HepG2 (cell line): ENCODE data around the gene MRPL20. TPM values are rescaled to one million over a fixed set of nuclear protein-coding genes. Genes with fewer than 3 reads are reported as not detected.
A peak's percentile ranks its signal among the peaks of the same experiment; 100 is the strongest.

Experiments
- AHR ChIP-seq: IDR thresholded peaks from 2 replicates; pipeline ENCODE4 v1.6.1; 2018; ENCODE audit warnings: missing genetic modification reagents, missing compliant biosample characterization
- CAMTA2 ChIP-seq: sonication (generic); formaldehyde crosslinking; IDR thresholded peaks from 2 replicates; pipeline ENCODE4 v1.4.0; 2020; ENCODE audit warnings: mild to moderate bottlenecking, missing genetic modification reagents, borderline replicate concordance
- FOXA1 ChIP-seq, 2 experiments: fragments of 450-650 bp in 1 of 2; sonication (generic) in 1 of 2; formaldehyde crosslinking in 1 of 2; IDR thresholded peaks; 2 replicates each; pipeline versions ENCODE4 v1.4.0 to v1.6.1; 2016 to 2020; ENCODE audit warnings: missing genetic modification reagents in 1 of 2
- GTF3A ChIP-seq: sonication (generic); formaldehyde crosslinking; conservative IDR thresholded peaks from 2 replicates; pipeline ENCODE4 v1.4.0; 2020; ENCODE audit warnings: mild to moderate bottlenecking, missing genetic modification reagents
- KLF11 ChIP-seq: IDR thresholded peaks from 2 replicates; pipeline ENCODE4 v1.6.1; 2016; ENCODE audit warnings: missing compliant biosample characterization
- PHF8 ChIP-seq: sonication (generic); formaldehyde crosslinking; IDR thresholded peaks from 2 replicates; pipeline ENCODE4 v1.5.0; 2020; ENCODE audit warnings: missing genetic modification reagents
- SSRP1 ChIP-seq: IDR thresholded peaks from 2 replicates; pipeline ENCODE4 v1.6.1; 2016; ENCODE audit warnings: control low read depth
- ZFYVE20 ChIP-seq: sonication (generic); formaldehyde crosslinking; IDR thresholded peaks from 2 replicates; pipeline ENCODE4 v1.8.0; 2023; ENCODE audit warnings: low read depth, mild to moderate bottlenecking, moderate library complexity, missing genetic modification reagents, borderline replicate concordance
- ZNF234 ChIP-seq: sonication (generic); formaldehyde crosslinking; conservative IDR thresholded peaks from 2 replicates; pipeline ENCODE4 v1.5.1; 2020; ENCODE audit warnings: mild to moderate bottlenecking, missing genetic modification reagents
- ZNF343 ChIP-seq: sonication (generic); formaldehyde crosslinking; IDR thresholded peaks from 2 replicates; pipeline ENCODE4 v1.4.0; 2020; ENCODE audit warnings: mild to moderate bottlenecking, missing genetic modification reagents
- ZNF484 ChIP-seq: sonication (generic); formaldehyde crosslinking; IDR thresholded peaks from 2 replicates; pipeline ENCODE4 v1.5.1; 2020; ENCODE audit warnings: mild to moderate bottlenecking, low read depth, missing genetic modification reagents, borderline replicate concordance
- ZNF562 ChIP-seq: sonication (generic); formaldehyde crosslinking; IDR thresholded peaks from 2 replicates; pipeline ENCODE4 v1.8.0; 2022; ENCODE audit warnings: missing genetic modification reagents, borderline replicate concordance
- ZNF644 ChIP-seq: IDR thresholded peaks from 2 replicates; pipeline ENCODE4 v1.6.1; 2016; ENCODE audit warnings: low read depth
- ZNF878 ChIP-seq: sonication (generic); formaldehyde crosslinking; IDR thresholded peaks from 2 replicates; pipeline ENCODE4 v1.8.1; 2023; ENCODE audit warnings: mild to moderate bottlenecking, missing genetic modification reagents, moderate library complexity
- ZSCAN9 ChIP-seq: IDR thresholded peaks from 2 replicates; pipeline ENCODE4 v1.6.1; 2016; ENCODE audit warnings: borderline replicate concordance
- polyA plus RNA-seq, 8 experiments: library from polyadenylated mRNA; depleted of rRNA in 3 of 8; stranded (reverse) in 7 of 8; unstranded in 1 of 8; fragments of >200 nt; fragmentation: Illumina TruSeq in 4 of 8; extraction: Trizol in 4 of 8; gene quantifications; 2 replicates each; pipeline versions ENCODE4 v1.2.1 to v1.2.3, GENCODE V29; 2011 to 2016; ENCODE audit warnings: low read depth in 4 of 8, missing spikeins in 1 of 8, mixed read lengths in 1 of 8; ENCODE audit not compliant: insufficient read depth in 1 of 8
- total RNA-seq, 5 experiments: library from RNA; depleted of rRNA; stranded (reverse); fragments of >200 nt; fragmentation: Illumina TruSeq; extraction: Trizol; gene quantifications; 2 replicates each; pipeline ENCODE4 v1.2.3, GENCODE V29; 2016; ENCODE audit warnings: low read depth in 1 of 5
- TF ChIP-seq, protein P1 (sequence below): sonication (generic); formaldehyde crosslinking; IDR thresholded peaks from one replicate; pipeline ENCODE4 v1.5.1; 2020; ENCODE audit warnings: mild to moderate bottlenecking, missing genetic modification reagents; ENCODE audit errors: not compliant biosample characterization
- TF ChIP-seq, protein P2 (sequence below): sonication (generic); formaldehyde crosslinking; IDR thresholded peaks from 2 replicates; pipeline ENCODE4 v1.4.0; 2020; ENCODE audit warnings: mild to moderate bottlenecking, low read depth, missing genetic modification reagents
- TF ChIP-seq, protein P3 (sequence below): sonication (generic); formaldehyde crosslinking; IDR thresholded peaks from 2 replicates; pipeline ENCODE4 v1.4.0; 2020; ENCODE audit warnings: missing genetic modification reagents

MRPL20 gene
- total and polyA plus RNA-seq, 2 of the 13 experiments (the other 11 are each of a cell fraction or from before 2014, with no cell fraction given): 59.2 to 127 TPM

DNA sequence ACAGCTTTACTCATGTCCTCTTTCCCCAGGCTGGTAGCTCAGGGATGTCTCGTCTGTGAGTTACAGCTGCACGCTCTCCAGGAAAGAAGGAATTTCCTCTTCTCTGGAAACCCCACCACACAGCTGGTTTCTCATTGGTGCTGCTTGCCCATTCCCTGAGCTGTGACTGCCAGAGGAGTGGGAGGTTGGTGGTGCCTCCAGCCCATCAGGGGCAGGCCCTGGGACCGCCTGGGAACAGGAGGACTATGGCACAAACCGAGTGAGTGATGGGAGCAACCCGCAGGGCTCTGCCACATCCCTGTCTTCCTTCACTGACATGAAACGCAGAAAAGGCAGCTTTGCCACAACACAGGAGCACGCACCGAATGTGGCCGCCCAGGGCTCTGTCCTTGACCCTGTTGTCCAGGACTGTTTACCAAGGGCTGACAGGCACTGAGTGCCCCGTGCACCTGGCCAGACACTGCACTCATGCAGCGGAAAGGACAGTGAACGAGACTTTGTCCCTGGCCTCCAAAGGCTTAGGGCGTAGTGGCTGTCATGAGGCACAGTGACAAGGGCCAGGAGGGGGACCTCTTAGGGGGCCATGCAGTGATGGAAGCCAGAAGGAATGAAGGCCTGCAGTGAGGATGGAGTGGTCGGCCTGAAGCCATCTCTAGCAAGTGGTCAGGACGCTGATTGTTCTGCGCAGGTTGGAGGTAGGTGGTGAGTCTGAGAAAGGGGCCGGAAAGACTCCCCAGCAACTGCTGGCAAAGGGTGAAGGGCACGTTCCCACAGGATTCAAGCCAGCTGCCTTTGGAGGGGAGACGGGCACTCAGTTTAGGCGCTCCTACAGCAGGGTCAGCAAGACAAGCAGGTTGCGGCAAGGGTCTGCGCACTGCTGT is 6.3 kb downstream of the MRPL20 start (continued):
- TF ChIP-seq, protein P1, sequence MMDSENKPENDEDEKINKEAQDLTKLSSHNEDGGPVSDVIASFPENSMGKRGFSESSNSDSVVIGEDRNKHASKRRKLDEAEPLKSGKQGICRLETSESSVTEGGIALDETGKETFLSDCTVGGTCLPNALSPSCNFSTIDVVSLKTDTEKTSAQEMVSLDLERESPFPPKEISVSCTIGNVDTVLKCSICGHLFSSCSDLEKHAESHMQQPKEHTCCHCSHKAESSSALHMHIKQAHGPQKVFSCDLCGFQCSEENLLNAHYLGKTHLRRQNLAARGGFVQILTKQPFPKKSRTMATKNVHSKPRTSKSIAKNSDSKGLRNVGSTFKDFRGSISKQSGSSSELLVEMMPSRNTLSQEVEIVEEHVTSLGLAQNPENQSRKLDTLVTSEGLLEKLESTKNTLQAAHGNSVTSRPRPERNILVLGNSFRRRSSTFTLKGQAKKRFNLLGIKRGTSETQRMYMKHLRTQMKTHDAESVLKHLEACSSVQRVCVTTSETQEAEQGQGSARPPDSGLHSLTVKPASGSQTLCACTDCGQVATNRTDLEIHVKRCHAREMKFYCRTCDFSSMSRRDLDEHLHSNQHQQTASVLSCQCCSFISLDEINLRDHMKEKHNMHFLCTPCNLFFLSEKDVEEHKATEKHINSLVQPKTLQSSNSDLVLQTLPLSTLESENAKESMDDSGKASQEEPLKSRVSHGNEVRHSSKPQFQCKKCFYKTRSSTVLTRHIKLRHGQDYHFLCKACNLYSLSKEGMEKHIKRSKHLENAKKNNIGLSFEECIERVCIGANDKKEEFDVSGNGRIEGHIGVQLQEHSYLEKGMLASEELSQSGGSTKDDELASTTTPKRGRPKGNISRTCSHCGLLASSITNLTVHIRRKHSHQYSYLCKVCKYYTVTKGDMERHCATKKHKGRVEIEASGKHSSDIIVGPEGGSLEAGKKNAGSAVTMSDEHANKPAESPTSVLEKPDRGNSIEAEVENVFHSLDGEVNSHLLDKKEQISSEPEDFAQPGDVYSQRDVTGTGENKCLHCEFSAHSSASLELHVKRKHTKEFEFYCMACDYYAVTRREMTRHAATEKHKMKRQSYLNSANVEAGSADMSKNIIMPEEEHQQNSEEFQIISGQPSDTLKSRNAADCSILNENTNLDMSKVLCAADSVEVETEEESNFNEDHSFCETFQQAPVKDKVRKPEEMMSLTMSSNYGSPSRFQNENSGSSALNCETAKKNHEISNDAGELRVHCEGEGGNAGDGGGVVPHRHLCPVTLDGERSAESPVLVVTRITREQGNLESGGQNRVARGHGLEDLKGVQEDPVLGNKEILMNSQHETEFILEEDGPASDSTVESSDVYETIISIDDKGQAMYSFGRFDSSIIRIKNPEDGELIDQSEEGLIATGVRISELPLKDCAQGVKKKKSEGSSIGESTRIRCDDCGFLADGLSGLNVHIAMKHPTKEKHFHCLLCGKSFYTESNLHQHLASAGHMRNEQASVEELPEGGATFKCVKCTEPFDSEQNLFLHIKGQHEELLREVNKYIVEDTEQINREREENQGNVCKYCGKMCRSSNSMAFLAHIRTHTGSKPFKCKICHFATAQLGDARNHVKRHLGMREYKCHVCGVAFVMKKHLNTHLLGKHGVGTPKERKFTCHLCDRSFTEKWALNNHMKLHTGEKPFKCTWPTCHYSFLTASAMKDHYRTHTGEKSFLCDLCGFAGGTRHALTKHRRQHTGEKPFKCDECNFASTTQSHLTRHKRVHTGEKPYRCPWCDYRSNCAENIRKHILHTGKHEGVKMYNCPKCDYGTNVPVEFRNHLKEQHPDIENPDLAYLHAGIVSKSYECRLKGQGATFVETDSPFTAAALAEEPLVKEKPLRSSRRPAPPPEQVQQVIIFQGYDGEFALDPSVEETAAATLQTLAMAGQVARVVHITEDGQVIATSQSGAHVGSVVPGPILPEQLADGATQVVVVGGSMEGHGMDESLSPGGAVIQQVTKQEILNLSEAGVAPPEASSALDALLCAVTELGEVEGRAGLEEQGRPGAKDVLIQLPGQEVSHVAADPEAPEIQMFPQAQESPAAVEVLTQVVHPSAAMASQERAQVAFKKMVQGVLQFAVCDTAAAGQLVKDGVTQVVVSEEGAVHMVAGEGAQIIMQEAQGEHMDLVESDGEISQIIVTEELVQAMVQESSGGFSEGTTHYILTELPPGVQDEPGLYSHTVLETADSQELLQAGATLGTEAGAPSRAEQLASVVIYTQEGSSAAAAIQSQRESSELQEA: peak; percentile 39
- TF ChIP-seq PHF8 (CRISPR knock-in tag) (peak; percentile 57), FOXA1 (IDR thresholded peaks at IDR 0.05) (peak; percentile 73), FOXA1 (CRISPR knock-in tag; IDR thresholded peaks at IDR 0.05) (peak; percentile 99), GTF3A (CRISPR knock-in tag) (peak; percentile 86; the same call in 1 of the 2 replicates), ZNF644 (CRISPR knock-in tag) (peak; percentile 62), ZNF234 (CRISPR knock-in tag) (no peak), AHR (CRISPR knock-in tag) (0 out of 2 replicates have a peak, but pooled peaks have one; percentile 63), ZNF562 (no peak), KLF11 (no peak), SSRP1 (peak; percentile 88), ZNF878 (CRISPR knock-in tag) (peak; percentile 88), ZNF484 (no peak), ZNF343 (CRISPR knock-in tag) (0 out of 2 replicates have a peak, but pooled peaks have one; percentile 67), ZSCAN9 (CRISPR knock-in tag) (peak; percentile 95; the same call in 1 of the 2 replicates), ZFYVE20 (CRISPR knock-in tag) (0 out of 2 replicates have a peak, but pooled peaks have one; percentile 41), CAMTA2 (CRISPR knock-in tag) (0 out of 2 replicates have a peak, but pooled peaks have one; percentile 39)
- TF ChIP-seq, protein P2, sequence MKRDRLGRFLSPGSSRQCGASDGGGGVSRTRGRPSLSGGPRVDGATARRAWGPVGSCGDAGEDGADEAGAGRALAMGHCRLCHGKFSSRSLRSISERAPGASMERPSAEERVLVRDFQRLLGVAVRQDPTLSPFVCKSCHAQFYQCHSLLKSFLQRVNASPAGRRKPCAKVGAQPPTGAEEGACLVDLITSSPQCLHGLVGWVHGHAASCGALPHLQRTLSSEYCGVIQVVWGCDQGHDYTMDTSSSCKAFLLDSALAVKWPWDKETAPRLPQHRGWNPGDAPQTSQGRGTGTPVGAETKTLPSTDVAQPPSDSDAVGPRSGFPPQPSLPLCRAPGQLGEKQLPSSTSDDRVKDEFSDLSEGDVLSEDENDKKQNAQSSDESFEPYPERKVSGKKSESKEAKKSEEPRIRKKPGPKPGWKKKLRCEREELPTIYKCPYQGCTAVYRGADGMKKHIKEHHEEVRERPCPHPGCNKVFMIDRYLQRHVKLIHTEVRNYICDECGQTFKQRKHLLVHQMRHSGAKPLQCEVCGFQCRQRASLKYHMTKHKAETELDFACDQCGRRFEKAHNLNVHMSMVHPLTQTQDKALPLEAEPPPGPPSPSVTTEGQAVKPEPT: peak; percentile 24; the same call in 1 of the 2 replicates
- TF ChIP-seq, protein P3, sequence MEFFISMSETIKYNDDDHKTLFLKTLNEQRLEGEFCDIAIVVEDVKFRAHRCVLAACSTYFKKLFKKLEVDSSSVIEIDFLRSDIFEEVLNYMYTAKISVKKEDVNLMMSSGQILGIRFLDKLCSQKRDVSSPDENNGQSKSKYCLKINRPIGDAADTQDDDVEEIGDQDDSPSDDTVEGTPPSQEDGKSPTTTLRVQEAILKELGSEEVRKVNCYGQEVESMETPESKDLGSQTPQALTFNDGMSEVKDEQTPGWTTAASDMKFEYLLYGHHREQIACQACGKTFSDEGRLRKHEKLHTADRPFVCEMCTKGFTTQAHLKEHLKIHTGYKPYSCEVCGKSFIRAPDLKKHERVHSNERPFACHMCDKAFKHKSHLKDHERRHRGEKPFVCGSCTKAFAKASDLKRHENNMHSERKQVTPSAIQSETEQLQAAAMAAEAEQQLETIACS: peak; percentile 62; the same call in 1 of the 2 replicates
